Ecto neural progenitor cell (in vitro differentiated cells): ENCODE results near the gene GSTM3.

Experiments used
- DNase-seq: peaks from one replicate; pipeline ENCODE4 v3.0.0-alpha.2; 2018; ENCODE audit warnings: low spot score

GSTM3 gene

GRCh38 chr1:109740615-109741373, at the start of gene GSTM3:
Gene GSTM3 (minus strand): TSS chr1:109741038. CDS start chr1:109740287, 751 bp downstream.
- no peak for DNase-seq

GRCh38 chr1:109790329-109790728, 49.5 kb upstream of the GSTM3 start:
- no peak for DNase-seq

GRCh38 chr1:109789551-109790180, 48.8 kb upstream of the GSTM3 start:
- DNase-seq, result peak; percentile 18

- peak; percentile 58 for DNase-seq
These were observed 48.1 kb upstream of the GSTM3 start for GRCh38 chr1:109788695-109789521.

DNA sequence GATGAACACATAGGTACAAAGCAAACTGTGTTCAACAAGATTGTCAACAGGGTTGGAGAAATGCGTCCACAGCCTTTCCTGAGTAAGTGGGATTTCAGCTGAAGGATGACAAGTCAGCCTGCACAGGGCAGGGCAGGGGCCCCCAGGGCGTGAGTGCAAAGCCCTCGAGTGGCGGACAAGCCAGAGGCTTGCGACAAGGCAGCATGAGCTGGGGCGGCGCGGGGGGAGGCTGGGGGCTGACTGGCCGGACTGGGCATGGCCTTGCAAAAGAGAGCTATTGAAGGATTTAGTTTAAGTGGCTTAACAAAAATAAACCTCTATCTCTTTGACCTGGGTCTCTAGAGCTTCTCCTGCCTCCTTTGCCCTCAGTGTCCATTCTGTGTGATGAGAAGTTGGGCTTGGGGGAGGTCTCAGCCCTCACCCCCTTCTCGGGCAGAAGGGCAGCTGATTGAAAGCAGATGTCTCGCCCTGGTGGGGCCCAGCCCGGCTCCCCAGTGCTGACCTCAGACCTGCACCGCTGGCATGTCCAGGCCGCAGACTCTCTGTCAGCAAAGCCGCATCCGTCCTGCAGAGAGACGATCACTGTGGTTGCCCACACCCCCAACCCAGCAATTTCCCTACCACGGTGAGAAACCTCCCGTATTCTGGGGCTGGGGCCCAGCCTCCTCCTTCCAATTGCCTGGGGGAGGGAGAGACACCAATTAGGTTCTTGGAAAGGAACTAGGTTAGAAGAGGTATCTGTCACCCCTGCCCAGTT, 47.2 kb upstream of the GSTM3 start:
- DNase-seq, result peak; percentile 48

DNA sequence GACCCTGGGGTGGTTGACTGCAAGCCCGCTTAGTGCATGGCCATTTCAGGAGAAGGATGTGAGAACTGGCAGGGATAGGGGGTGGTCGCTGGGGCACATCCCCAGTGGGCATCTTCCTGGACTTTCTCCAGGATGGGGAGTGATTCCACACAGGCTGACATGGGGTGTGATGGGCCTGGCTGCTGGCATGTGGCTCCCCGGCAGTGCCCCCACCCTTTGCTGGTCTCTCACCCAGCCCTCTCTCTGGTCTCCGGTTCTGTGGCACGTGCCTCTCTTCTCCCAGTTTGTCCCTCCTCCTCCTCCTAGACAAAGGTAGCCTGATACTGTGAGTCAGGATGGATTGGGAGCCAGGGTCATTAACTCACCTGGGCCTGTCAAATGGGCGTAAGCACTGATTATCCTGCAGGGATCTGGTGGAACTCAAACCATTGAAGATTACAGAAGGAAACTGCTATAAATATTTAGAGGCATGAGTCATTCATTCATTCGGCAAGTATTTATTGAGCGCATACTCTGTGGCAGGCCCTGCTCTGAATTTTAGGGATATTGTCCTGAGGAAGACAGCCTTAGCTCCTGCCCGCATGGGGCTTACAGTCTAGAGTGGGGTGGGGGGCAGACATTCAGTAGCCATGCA, 46.5 kb upstream of the GSTM3 start:
- no peak for DNase-seq

GRCh38 chr1:109786531-109787021, 45.7 kb upstream of the GSTM3 start:
- no peak for DNase-seq

DNA sequence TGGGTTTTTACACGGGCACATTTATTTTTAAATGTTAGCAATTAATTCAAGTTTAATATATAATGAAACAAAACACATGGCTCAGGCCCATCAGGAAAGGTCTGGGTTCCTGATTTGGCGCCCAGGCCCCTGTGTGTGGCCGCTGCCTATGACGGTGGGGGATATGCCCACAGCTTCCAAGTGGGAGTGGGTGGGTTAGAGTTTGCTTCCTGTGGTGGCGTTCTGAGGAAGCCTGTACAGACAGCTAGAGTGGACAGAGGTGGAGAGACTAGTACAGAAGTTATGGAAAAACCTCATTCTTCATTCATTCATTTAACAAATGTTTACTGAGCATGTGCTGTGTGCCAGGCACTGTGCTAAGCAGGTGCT, 45.3 kb upstream of the GSTM3 start:
- no peak for DNase-seq

GRCh38 chr1:109785446-109786111, 44.7 kb upstream of the GSTM3 start:
- DNase-seq, result no peak

DNA sequence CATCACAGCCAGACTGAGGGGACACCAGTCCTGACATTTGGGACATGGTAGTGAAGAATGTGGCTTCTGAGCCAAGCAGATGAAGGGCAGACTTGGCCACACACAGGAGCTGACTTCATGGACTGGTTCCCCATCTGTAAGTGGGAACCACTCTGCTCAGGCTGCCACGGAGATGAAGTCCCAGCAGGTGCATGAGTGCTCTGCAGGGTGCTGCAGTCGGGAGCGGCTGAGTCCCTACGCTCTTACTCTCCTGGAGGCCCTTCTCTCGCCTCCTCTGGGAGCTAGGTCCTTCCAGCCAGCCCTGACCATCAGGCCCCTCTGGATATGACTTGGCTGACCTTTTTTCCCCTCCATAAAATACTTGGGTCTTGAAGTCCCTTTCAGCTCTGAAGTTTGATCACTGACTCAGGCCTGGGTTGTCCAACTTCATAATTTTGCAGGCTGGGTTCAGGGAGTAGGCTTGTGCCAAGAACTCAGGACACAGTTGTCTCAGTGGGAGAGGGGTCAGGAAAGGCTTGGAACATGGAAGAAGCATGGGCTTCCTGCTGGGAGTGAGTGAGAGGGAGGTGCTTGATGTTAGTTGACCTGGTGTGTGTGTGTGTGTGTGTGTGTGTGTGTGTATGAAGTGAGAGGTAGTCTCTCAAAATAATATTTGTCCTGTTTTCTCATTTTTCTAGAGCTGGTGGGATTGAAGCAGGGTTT, 43.9 kb upstream of the GSTM3 start:
- no peak for DNase-seq

GRCh38 chr1:109783436-109783835, 42.6 kb upstream of the GSTM3 start:
- no peak for DNase-seq

- no peak for DNase-seq
These were observed 42.1 kb upstream of the GSTM3 start for GRCh38 chr1:109782927-109783326.

GRCh38 chr1:109782514-109782913, 41.7 kb upstream of the GSTM3 start:
- DNase-seq, result no peak

GRCh38 chr1:109781806-109782205, 41.0 kb upstream of the GSTM3 start:
- DNase-seq, result no peak

DNA sequence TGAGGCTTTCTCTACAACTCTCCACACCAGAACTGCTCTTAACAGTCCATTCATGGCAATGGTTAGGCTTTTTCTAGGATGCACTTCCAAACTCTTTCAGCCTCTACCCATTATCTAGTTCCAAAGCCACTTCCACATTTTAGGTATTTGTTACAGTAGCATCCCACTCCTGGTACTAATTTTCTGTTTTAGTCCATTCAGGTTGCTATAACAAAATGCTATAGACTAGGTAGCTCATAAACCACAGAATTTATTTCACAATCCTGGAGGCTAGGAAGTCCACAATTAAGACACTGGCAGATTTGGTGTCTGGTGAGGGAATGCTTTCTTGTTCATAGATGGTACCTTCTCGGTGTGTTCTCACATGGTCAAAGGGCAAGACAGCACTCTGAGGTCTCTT, 40.1 kb upstream of the GSTM3 start:
- no peak for DNase-seq

DNA sequence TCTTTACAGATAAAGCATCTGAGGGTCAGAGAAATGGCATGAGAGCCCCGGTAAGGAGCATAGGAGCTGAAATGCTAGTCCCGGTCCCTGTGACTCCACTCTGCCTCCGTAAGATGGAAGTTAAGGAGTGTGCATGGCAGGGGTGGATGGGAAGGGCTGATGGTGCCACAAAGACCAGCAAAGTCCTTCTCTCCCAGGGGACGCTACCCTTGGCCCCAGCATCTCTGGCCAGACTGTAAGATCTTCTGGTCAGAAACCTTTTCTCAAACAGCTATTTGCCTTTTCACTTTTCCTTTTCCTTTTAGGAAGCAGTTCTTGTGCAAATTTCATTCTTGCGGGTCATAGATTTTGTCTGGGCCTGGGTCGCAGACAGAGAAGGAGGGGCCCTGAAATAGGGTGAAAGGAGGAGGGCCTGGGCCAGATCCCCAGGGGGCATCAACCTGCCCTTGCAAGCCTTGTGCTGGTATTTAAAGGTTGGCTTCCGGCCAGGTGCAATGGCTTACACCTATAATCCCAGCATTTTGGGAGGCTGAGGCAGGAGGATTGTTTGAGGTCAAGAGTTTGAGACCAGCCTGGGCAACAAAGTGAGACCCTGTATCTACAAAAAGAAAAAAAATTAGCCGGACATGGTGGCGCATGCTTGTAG, 37.3 kb upstream of the GSTM3 start:
- DNase-seq, result no peak

- no peak for DNase-seq
These were observed 36.6 kb upstream of the GSTM3 start for GRCh38 chr1:109777436-109777835.

DNA sequence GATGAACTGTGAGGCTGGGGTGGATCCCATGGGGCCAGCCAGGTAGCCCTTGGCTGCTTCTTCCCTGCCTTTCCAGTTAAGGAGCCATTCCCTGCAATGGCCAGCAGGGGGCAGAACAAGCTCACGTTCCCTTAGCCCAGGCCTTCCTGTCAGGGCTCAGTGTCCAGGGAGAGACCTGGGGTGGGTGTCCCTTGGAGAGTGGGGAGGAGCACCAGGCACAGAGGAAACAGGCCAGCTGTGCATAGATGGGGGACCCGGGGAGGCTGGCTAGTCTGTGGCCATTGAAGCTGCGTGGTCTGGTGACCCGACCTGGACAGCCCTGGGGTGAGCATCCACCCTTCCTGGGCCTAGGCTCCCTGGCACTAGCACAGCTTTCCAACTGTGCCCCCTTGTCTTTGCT, 36.1 kb upstream of the GSTM3 start:
- DNase-seq, result peak; percentile 89

- DNase-seq, result no peak
These were observed 35.5 kb upstream of the GSTM3 start for GRCh38 chr1:109776206-109776835.
